GM19193 (cell line): Measurements from ENCODE around the gene WDR44.

Experiments used
- POLR2A ChIP-seq: IDR thresholded peaks from 4 replicates; pipeline ENCODE4 v1.6.1; 2011; ENCODE audit not compliant: insufficient read depth, insufficient read length; ENCODE audit errors: extremely low read depth

Gene WDR44

GRCh38 chrX:118352566-118352965 is 6.7 kb downstream of the WDR44 start:
- TF ChIP-seq POLR2A: no peak

GRCh38 chrX:118353081-118353850 is 7.4 kb downstream of the WDR44 start:
- no peak for TF ChIP-seq POLR2A

GRCh38 chrX:118355225-118355920 is 9.5 kb downstream of the WDR44 start:
- no peak for TF ChIP-seq POLR2A

GRCh38 chrX:118356154-118356701 is 10.3 kb downstream of the WDR44 start:
- no peak for TF ChIP-seq POLR2A

- no peak for TF ChIP-seq POLR2A
Observed at GRCh38 chrX:118360429-118361125, 14.7 kb downstream of the WDR44 start.

- no peak for TF ChIP-seq POLR2A
Observed at GRCh38 chrX:118364261-118364660, 18.4 kb downstream of the WDR44 start.

- no peak for TF ChIP-seq POLR2A
Observed at GRCh38 chrX:118367338-118367737, 21.4 kb downstream of the WDR44 start.

GRCh38 chrX:118368398-118368797 is 22.5 kb downstream of the WDR44 start:
- TF ChIP-seq POLR2A: no peak

GRCh38 chrX:118370921-118371624 is 25.2 kb downstream of the WDR44 start:
- TF ChIP-seq POLR2A: no peak

- no peak for TF ChIP-seq POLR2A
Observed at GRCh38 chrX:118373538-118373937, 27.6 kb downstream of the WDR44 start.

GRCh38 chrX:118383120-118383519 is 37.2 kb downstream of the WDR44 start:
- TF ChIP-seq POLR2A: no peak

GRCh38 chrX:118392716-118393115 is 46.8 kb downstream of the WDR44 start:
- no peak for TF ChIP-seq POLR2A

- TF ChIP-seq POLR2A: no peak
Observed at GRCh38 chrX:118396113-118396512, 50.2 kb downstream of the WDR44 start.

GRCh38 chrX:118418811-118419251 is 72.9 kb downstream of the WDR44 start:
- no peak for TF ChIP-seq POLR2A

- TF ChIP-seq POLR2A: no peak
Observed at GRCh38 chrX:118420462-118420861, 74.6 kb downstream of the WDR44 start.
